ENCODE data around the gene CLEC16A. TPM values are rescaled to one million over a fixed set of nuclear protein-coding genes. Genes with fewer than 3 reads are reported as not detected.

CLEC16A gene
- total RNA-seq, 1 experiment from 2014 or later, result 13.1 TPM

GRCh38 chr16:11142261-11142630, 197.9 kb downstream of the CLEC16A start:
- no peak for DNase-seq
- H3K4me3 ChIP-seq, result no peak overlapping the region
- no peaks in the 10 kb centered on the region for H3K9me3 ChIP-seq (replicated peaks)
- peaks cover 24% of the 10 kb centered on the region for H3K4me1 ChIP-seq
- no peaks in the 10 kb centered on the region for H3K27me3 ChIP-seq
- no peak overlapping the region for H3K27ac ChIP-seq
- H3K36me3 ChIP-seq, result no peaks in the 10 kb centered on the region

GRCh38 chr16:11142951-11143350, 198.6 kb downstream of the CLEC16A start:
- Histone ChIP-seq H3K9me3 (replicated peaks) (no peaks in the 10 kb centered on the region), H3K36me3 (no peaks in the 10 kb centered on the region), H3K4me1 (peaks cover 24% of the 10 kb centered on the region), H3K27me3 (no peaks in the 10 kb centered on the region), H3K4me3 (no peak overlapping the region), H3K27ac (no peak overlapping the region)
- DNase-seq, result no peak

GRCh38 chr16:11143372-11144035, 199.1 kb downstream of the CLEC16A start:
- Histone ChIP-seq H3K4me1 (peaks cover 19% of the 10 kb centered on the region), H3K4me3 (no peak overlapping the region), H3K36me3 (no peaks in the 10 kb centered on the region), H3K27ac (no peak overlapping the region), H3K9me3 (replicated peaks) (no peaks in the 10 kb centered on the region), H3K27me3 (no peaks in the 10 kb centered on the region)
- no peak for DNase-seq

GRCh38 chr16:11144122-11144521, 199.8 kb downstream of the CLEC16A start:
- Histone ChIP-seq H3K4me3 (no peak overlapping the region), H3K9me3 (replicated peaks) (no peaks in the 10 kb centered on the region), H3K36me3 (no peaks in the 10 kb centered on the region), H3K4me1 (peaks cover 13% of the 10 kb centered on the region), H3K27me3 (no peaks in the 10 kb centered on the region), H3K27ac (no peak overlapping the region)
- no peak for DNase-seq

- DNase-seq, result no peak
- no peaks in the 10 kb centered on the region for H3K36me3 ChIP-seq
- H3K27me3 ChIP-seq, result no peaks in the 10 kb centered on the region
- H3K27ac ChIP-seq, result no peak overlapping the region
- no peak overlapping the region for H3K4me3 ChIP-seq
- no peaks in the 10 kb centered on the region for H3K9me3 ChIP-seq (replicated peaks)
- H3K4me1 ChIP-seq, result peaks cover 1% of the 10 kb centered on the region; the same call in 1 of the 2 replicates
Observed at GRCh38 chr16:11145173-11145818, 200.9 kb downstream of the CLEC16A start.

GRCh38 chr16:11145819-11146211, 201.5 kb downstream of the CLEC16A start:
- H3K9me3 ChIP-seq (replicated peaks), result no peaks in the 10 kb centered on the region

GRCh38 chr16:11147033-11147753, 202.8 kb downstream of the CLEC16A start:
- no peak overlapping the region for H3K4me3 ChIP-seq
- no peaks in the 10 kb centered on the region for H3K36me3 ChIP-seq
- H3K27ac ChIP-seq, result no peak overlapping the region
- DNase-seq, result no peak
- no peaks in the 10 kb centered on the region for H3K9me3 ChIP-seq (replicated peaks)
- H3K4me1 ChIP-seq, result peaks cover 18% of the 10 kb centered on the region
- H3K27me3 ChIP-seq, result no peaks in the 10 kb centered on the region

More at GRCh38 chr16:11145819-11146211, 201.5 kb downstream of the CLEC16A start:
- no peak overlapping the region for H3K27ac ChIP-seq
- peaks cover 5% of the 10 kb centered on the region for H3K4me1 ChIP-seq
- DNase-seq, result no peak
- no peaks in the 10 kb centered on the region for H3K36me3 ChIP-seq
- no peaks in the 10 kb centered on the region for H3K27me3 ChIP-seq
- H3K4me3 ChIP-seq, result no peak overlapping the region

GRCh38 chr16:11147754-11148444, 203.5 kb downstream of the CLEC16A start:
- H3K9me3 ChIP-seq (replicated peaks), result no peaks in the 10 kb centered on the region
- no peak overlapping the region for H3K27ac ChIP-seq
- no peak for DNase-seq
- H3K4me1 ChIP-seq, result peaks cover 23% of the 10 kb centered on the region
- no peaks in the 10 kb centered on the region for H3K27me3 ChIP-seq
- H3K4me3 ChIP-seq, result no peak overlapping the region
- H3K36me3 ChIP-seq, result no peaks in the 10 kb centered on the region

- H3K36me3 ChIP-seq, result no peaks in the 10 kb centered on the region
- H3K4me3 ChIP-seq, result no peak overlapping the region
- peaks cover 23% of the 10 kb centered on the region for H3K4me1 ChIP-seq
- no peaks in the 10 kb centered on the region for H3K9me3 ChIP-seq (replicated peaks)
- H3K27me3 ChIP-seq, result no peaks in the 10 kb centered on the region
- DNase-seq, result no peak
- H3K27ac ChIP-seq, result no peak overlapping the region
Observed at GRCh38 chr16:11149011-11149616, 204.8 kb downstream of the CLEC16A start.

GRCh38 chr16:11150190-11150589, 205.8 kb downstream of the CLEC16A start:
- H3K4me1 ChIP-seq, result peaks cover 23% of the 10 kb centered on the region
- no peak overlapping the region for H3K27ac ChIP-seq
- H3K36me3 ChIP-seq, result no peaks in the 10 kb centered on the region
- no peak overlapping the region for H3K4me3 ChIP-seq
- no peaks in the 10 kb centered on the region for H3K9me3 ChIP-seq (replicated peaks)
- no peak for DNase-seq
- H3K27me3 ChIP-seq, result no peaks in the 10 kb centered on the region

- DNase-seq, result peak; percentile 33 to 53
- Histone ChIP-seq H3K4me1 (peaks cover 23% of the 10 kb centered on the region), H3K36me3 (no peaks in the 10 kb centered on the region), H3K9me3 (replicated peaks) (no peaks in the 10 kb centered on the region), H3K27ac (no peak overlapping the region), H3K4me3 (no peak overlapping the region), H3K27me3 (no peaks in the 10 kb centered on the region)
Observed at GRCh38 chr16:11151156-11151884, 207.0 kb downstream of the CLEC16A start.

- Histone ChIP-seq H3K36me3 (no peaks in the 10 kb centered on the region), H3K9me3 (replicated peaks) (no peaks in the 10 kb centered on the region), H3K4me1 (peaks cover 23% of the 10 kb centered on the region), H3K4me3 (no peak overlapping the region), H3K27me3 (no peaks in the 10 kb centered on the region), H3K27ac (peak overlapping the region; percentile 1)
- DNase-seq, result peak; percentile 83 to 89
Observed at GRCh38 chr16:11151885-11152629, 207.7 kb downstream of the CLEC16A start.

GRCh38 chr16:11152677-11153331, 208.4 kb downstream of the CLEC16A start:
- Histone ChIP-seq H3K4me3 (no peak overlapping the region), H3K36me3 (no peaks in the 10 kb centered on the region), H3K4me1 (peaks cover 23% of the 10 kb centered on the region), H3K9me3 (replicated peaks) (no peaks in the 10 kb centered on the region), H3K27me3 (no peaks in the 10 kb centered on the region), H3K27ac (peak overlapping the region; percentile 1; the same call in 1 of the 2 replicates)
- DNase-seq, result no peak

Measured in SJCRH30 (cell line).